Right lobe of liver (tissue), 6 donors: ENCODE data around the gene CLSTN3. TPM values are rescaled to one million over a fixed set of nuclear protein-coding genes. Genes with fewer than 3 reads are reported as not detected.

Experiments
- ATAC-seq, 4 donors: fragments of 200-7000 bp; cut with Tn5 transposase; one replicate each; pipeline ENCODE4 v1.9.1; 2020; ENCODE audit warnings: mild to moderate bottlenecking in 4 of 4, moderate library complexity in 4 of 4
- DNase-seq, 3 donors: peaks; one replicate each; pipeline ENCODE4 v3.0.0-alpha.2; 2020
- H3K27ac ChIP-seq, 3 donors: fragments of 200-600 bp; one replicate each; pipeline ENCODE4 v1.8.0; 2022
- H3K27me3 ChIP-seq, 2 donors: fragments of 200-600 bp; one replicate each; pipeline ENCODE4 v1.8.0; 2022
- H3K36me3 ChIP-seq, 4 donors: fragments of 200-600 bp; sonication (generic) in 1 of 4; one replicate each; pipeline versions ENCODE4 v1.5.1 to v1.8.0; 2017 to 2022; ENCODE audit warnings: control low read depth in 1 of 4
- H3K4me1 ChIP-seq, 4 donors: fragments of 200-600 bp; sonication (generic) in 1 of 4; one replicate each; pipeline versions ENCODE4 v1.5.1 to v1.8.0; 2017 to 2022; ENCODE audit warnings: control low read depth in 1 of 4
- H3K4me3 ChIP-seq, 3 donors: fragments of 200-600 bp; one replicate each; pipeline ENCODE4 v1.8.0; 2022
- H3K9me3 ChIP-seq, 4 donors: fragments of 200-600 bp; sonication (generic) in 1 of 4; one replicate each; pipeline versions ENCODE4 v1.5.1 to v1.8.0; 2017 to 2022; ENCODE audit warnings: control low read depth in 1 of 4
- CTCF ChIP-seq, 4 donors: fragments of 200-600 bp in 3 of 4; fragments of 450-650 bp in 1 of 4; IDR thresholded peaks; one replicate each; pipeline versions ENCODE4 v1.5.1 to v1.8.0; 2016 to 2022; ENCODE audit warnings: antibody characterized with exemption in 4 of 4, mild to moderate bottlenecking in 2 of 4
- POLR2A ChIP-seq: fragments of 450-650 bp; IDR thresholded peaks from one replicate; pipeline ENCODE4 v1.6.1; 2017; ENCODE audit warnings: antibody characterized with exemption, mild to moderate bottlenecking
- WGBS: methylation state at CpG from one replicate; pipeline ENCODE4 v1.1.6; 2018; ENCODE audit warnings: low coverage, low lambda C conversion rate; ENCODE audit not compliant: insufficient coverage; ENCODE audit errors: missing lambda C conversion rate; 5-methylcytosine and 5-hydroxymethylcytosine counted together
- intact Hi-C, 2 donors: fragments of 100-400 bp; cut with DNase I; formaldehyde crosslinking; loops; one replicate each; pipeline versions ENCODE4 v1.11.2 to v1.14.1; 2022
- total RNA-seq, 6 experiments: library from RNA; depleted of rRNA in 2 of 6; stranded (reverse); fragments of >200 nt in 2 of 6; fragmentation: NEBNext Ultra II Directional in 3 of 6; extraction: Animal tissue kit (Norgen Biotek cat#: 25700) in 3 of 6; gene quantifications; one replicate each; pipeline versions ENCODE4 v1.1.0 to v1.2.4, GENCODE V29; 2016 to 2023
- donor health status: DM: no; HTN: yes; CAD: no.
- donor health status: DM: no; HTN: no; CAD: no.
- donor health status: DM: no; HTN: no; CAD: no.
- donor health status: DM: no; HTN: yes; CAD: no.
- donor health status: DM: no; HTN: yes; CAD: no.

The CLSTN3 gene
- total RNA-seq, 6 experiments from 2014 or later: 38.9 to 55.2 (median 43.1) TPM

DNA sequence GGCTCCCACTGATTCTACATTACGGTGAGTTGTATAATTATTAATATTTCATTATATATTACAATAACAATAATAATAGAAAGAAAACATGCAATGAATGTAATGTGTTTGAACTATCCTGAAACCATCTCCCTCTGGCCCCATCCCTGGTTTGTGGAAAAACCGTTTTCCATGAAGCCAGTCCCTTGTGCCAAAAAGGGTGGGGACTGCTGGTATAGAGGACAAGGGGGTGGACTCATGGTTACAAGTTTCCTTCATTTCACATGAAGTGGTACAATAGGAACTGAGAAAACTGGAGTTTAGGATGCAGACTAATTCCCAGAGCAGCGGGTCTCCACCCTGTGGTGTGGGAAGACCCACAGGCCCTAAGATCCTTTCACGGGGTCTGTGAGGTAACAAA is 18.1 kb upstream of the CLSTN3 start:
- no peak for TF ChIP-seq POLR2A
- TF ChIP-seq CTCF (IDR thresholded peaks at IDR 0.05): no peak
- ATAC-seq (no peak), DNase-seq (peak in 1 of 3 donors; percentile 37)
- intact Hi-C loops: no loop called here
- Histone ChIP-seq H3K27ac (peak overlapping the region in 1 of 3 donors; percentile 43), H3K27me3 (no peaks in the 10 kb centered on the region), H3K4me3 (no peak overlapping the region), H3K4me1 (peaks cover 0 to 35% (median 17%) of the 10 kb centered on the region in 4 donors), H3K9me3 (no peaks in the 10 kb centered on the region), H3K36me3 (peaks cover 0 to 6% (median under 1%) of the 10 kb centered on the region in 4 donors)
- WGBS: 77% methylated on average over 4 of the region's 4 CpGs

DNA sequence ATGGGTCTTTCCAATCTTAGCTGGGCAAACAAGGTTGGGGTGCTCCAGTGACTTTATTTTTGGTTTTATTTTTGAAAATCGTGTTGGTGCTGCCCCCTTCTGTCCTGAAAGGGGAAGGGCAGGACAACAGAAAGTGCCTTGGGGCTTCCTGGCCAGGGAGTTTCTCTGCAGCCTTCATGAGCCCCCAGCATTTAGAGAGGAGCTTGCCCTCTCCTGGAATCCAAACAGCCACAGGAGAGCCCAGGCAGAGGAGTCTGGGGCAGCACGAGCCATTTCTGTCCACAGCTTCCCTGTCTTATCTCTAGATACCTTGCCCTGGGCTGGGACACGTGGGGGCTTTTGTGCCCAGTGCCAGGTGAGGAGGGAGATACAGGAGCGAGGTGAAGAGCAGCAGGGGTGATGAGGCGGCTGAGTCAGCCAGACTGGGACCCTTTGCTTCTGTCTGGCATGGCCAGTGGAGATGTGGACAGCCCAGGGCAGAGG is 16.7 kb upstream of the CLSTN3 start:
- peak; percentile 36 to 43 (median 42) for ATAC-seq
- WGBS: 0% methylated on average over 1 of the region's 5 CpGs
- Histone ChIP-seq H3K4me1 (peaks cover 0 to 45% (median 16%) of the 10 kb centered on the region in 4 donors), H3K27ac (peak overlapping the region in 1 of 3 donors; percentile 43), H3K27me3 (no peaks in the 10 kb centered on the region), H3K4me3 (no peak overlapping the region), H3K36me3 (peaks cover 0 to 6% (median under 1%) of the 10 kb centered on the region in 4 donors), H3K9me3 (no peaks in the 10 kb centered on the region)
- intact Hi-C loops: no loop called here
- DNase-seq: peak in 1 of 3 donors; percentile 47
- TF ChIP-seq POLR2A (no peak), CTCF (IDR thresholded peaks at IDR 0.05) (peak; percentile 85 to 87 (median 86))

DNA sequence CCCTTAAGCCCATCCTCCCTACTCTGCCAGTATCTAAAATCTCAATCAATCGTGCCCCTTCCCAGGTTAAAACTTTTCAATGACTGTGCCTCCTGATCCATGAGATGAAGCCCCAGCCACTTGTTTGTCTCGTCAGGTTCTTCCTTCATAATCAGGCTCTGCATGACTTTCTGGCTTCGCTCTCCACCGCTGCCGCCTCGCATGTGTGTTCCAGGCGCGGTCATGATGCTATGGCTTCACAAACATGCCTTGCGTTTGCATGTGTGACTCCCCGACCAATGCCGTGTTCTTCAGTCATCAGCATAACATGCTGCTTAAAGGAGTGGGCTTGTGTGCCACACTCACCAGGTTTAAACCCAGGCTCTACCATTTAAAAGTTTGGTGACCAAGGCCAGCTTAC is 16.2 kb upstream of the CLSTN3 start:
- Histone ChIP-seq H3K27ac (no peak overlapping the region), H3K4me1 (peaks cover 0 to 50% (median 16%) of the 10 kb centered on the region in 4 donors), H3K9me3 (no peaks in the 10 kb centered on the region), H3K27me3 (no peaks in the 10 kb centered on the region), H3K4me3 (no peak overlapping the region), H3K36me3 (peaks cover 0 to 6% (median under 1%) of the 10 kb centered on the region in 4 donors)
- DNase-seq: peak in 1 of 3 donors; percentile 30
- TF ChIP-seq POLR2A (no peak), CTCF (IDR thresholded peaks at IDR 0.05) (no peak)
- intact Hi-C loops: no loop called here
- WGBS: 79% methylated on average over 10 of the region's 11 CpGs
- ATAC-seq: no peak

DNA sequence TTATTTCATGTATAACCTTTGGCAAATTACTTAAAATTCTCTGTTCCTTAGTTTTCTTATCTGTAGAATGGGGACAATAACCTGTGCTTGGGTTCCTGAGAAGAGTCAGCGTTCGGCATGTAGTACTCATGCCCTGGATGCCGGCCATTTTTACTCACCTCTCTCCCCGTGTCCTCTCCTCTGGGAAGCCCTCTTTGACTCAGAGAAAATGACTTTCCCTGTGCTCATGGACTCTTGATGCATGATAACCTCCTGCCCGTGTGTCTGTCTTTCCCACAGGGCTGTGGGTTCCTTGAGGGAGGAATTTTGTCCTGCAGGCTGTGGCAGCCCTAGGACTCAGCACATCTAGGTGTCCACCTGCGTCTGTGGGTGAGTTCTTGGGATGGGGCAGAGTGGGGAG is 15.3 kb upstream of the CLSTN3 start:
- no peak for TF ChIP-seq POLR2A
- no peak for TF ChIP-seq CTCF (IDR thresholded peaks at IDR 0.05)
- H3K9me3 ChIP-seq: no peaks in the 10 kb centered on the region
- ATAC-seq (no peak), DNase-seq (no peak)
- H3K4me3 ChIP-seq: no peak overlapping the region
- WGBS: 72% methylated on average over 3 of the region's 6 CpGs
- peaks cover 0 to 51% (median 13%) of the 10 kb centered on the region in 4 donors for H3K4me1 ChIP-seq
- peaks cover 0 to 6% (median under 1%) of the 10 kb centered on the region in 4 donors for H3K36me3 ChIP-seq
- H3K27ac ChIP-seq: no peak overlapping the region
- H3K27me3 ChIP-seq: no peaks in the 10 kb centered on the region
- intact Hi-C loops: no loop called here
